ENCODE results near the gene ESF1. TPM values are rescaled to one million over a fixed set of nuclear protein-coding genes. Genes with fewer than 3 reads are reported as not detected.

The ESF1 gene
- total and polyA plus RNA-seq, 2 of the 8 experiments (the other 6 are each of a cell fraction or from before 2014, with no cell fraction given): 1.1 to 32.9 TPM

GRCh38 chr20:13744352-13744751, 40.4 kb downstream of the ESF1 start (continued):
- TF ChIP-seq, protein P1, sequence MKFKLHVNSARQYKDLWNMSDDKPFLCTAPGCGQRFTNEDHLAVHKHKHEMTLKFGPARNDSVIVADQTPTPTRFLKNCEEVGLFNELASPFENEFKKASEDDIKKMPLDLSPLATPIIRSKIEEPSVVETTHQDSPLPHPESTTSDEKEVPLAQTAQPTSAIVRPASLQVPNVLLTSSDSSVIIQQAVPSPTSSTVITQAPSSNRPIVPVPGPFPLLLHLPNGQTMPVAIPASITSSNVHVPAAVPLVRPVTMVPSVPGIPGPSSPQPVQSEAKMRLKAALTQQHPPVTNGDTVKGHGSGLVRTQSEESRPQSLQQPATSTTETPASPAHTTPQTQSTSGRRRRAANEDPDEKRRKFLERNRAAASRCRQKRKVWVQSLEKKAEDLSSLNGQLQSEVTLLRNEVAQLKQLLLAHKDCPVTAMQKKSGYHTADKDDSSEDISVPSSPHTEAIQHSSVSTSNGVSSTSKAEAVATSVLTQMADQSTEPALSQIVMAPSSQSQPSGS (IDR thresholded peaks at IDR 0.05; ENCODE audit: low read length): no peak
- TF ChIP-seq, protein P2, sequence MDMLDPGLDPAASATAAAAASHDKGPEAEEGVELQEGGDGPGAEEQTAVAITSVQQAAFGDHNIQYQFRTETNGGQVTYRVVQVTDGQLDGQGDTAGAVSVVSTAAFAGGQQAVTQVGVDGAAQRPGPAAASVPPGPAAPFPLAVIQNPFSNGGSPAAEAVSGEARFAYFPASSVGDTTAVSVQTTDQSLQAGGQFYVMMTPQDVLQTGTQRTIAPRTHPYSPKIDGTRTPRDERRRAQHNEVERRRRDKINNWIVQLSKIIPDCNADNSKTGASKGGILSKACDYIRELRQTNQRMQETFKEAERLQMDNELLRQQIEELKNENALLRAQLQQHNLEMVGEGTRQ (IDR thresholded peaks at IDR 0.05; ENCODE audit: low read length): no peak
- TF ChIP-seq SP4 (IDR thresholded peaks at IDR 0.05; ENCODE audit: low read length): no peak
- TF ChIP-seq MAFK (IDR thresholded peaks at IDR 0.05; ENCODE audit: low read depth, low read length): no peak
- no peak for TF ChIP-seq ZNF274 (IDR thresholded peaks at IDR 0.05; ENCODE audit: borderline replicate concordance, extremely low read depth, low read length)
- no peak for TF ChIP-seq EP300 (IDR thresholded peaks at IDR 0.05; ENCODE audit: borderline replicate concordance in 1 of 2, low read depth in 2 of 2, low read length in 2 of 2)
- no peak for TF ChIP-seq EGR1 (IDR thresholded peaks at IDR 0.05; ENCODE audit: borderline replicate concordance, low read depth, low read length)
- no peak for TF ChIP-seq JUND (IDR thresholded peaks at IDR 0.05; ENCODE audit: low read length)

All from H1 (cell line).